ENCODE measurements around the gene CSTB.

The CSTB gene

DNA sequence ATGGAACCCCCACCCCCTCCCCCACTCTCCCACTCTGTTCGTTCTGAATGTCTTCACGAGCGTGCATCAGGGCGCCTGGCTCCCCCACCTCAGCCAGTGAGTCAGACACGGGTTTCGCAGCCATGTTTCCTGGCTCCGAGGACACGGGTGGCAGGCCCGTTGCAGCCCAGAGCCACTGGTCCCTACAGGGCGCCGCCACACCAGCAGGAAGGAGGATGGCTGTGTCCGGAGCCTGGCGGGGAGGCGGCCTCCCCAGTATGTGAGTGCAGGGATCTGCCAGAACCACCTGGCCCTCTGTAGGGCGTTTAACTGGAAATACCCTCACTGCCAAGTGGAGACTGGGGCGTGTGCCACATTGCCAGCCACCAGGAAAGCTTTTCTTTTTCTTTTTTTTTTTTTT lies 18.5 kb downstream of the CSTB start:
- Histone ChIP-seq H3K4me1 (ENCODE audit: insufficient read depth, poor library complexity, severe bottlenecking) (no peaks in the 10 kb centered on the region), H3K4me3 (ENCODE audit: severe bottlenecking) (no peak overlapping the region), H3K27me3 (ENCODE audit: insufficient read depth, poor library complexity, severe bottlenecking) (no peaks in the 10 kb centered on the region), H3K27ac (ENCODE audit: poor library complexity, severe bottlenecking) (no peak overlapping the region), H3K36me3 (ENCODE audit: low read depth) (peaks cover 89% of the 10 kb centered on the region), H3K9me3 (ENCODE audit: severe bottlenecking) (no peaks in the 10 kb centered on the region)
- no peak for DNase-seq (ENCODE audit: low spot score)
- ATAC-seq (ENCODE audit: low read depth) = no peak
- TF ChIP-seq, protein P1, sequence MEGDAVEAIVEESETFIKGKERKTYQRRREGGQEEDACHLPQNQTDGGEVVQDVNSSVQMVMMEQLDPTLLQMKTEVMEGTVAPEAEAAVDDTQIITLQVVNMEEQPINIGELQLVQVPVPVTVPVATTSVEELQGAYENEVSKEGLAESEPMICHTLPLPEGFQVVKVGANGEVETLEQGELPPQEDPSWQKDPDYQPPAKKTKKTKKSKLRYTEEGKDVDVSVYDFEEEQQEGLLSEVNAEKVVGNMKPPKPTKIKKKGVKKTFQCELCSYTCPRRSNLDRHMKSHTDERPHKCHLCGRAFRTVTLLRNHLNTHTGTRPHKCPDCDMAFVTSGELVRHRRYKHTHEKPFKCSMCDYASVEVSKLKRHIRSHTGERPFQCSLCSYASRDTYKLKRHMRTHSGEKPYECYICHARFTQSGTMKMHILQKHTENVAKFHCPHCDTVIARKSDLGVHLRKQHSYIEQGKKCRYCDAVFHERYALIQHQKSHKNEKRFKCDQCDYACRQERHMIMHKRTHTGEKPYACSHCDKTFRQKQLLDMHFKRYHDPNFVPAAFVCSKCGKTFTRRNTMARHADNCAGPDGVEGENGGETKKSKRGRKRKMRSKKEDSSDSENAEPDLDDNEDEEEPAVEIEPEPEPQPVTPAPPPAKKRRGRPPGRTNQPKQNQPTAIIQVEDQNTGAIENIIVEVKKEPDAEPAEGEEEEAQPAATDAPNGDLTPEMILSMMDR (IDR thresholded peaks at IDR 0.05; ENCODE audit: poor library complexity, severe bottlenecking) = no peak

- Histone ChIP-seq H3K9me3 (ENCODE audit: severe bottlenecking) (no peaks in the 10 kb centered on the region), H3K4me1 (ENCODE audit: insufficient read depth, poor library complexity, severe bottlenecking) (no peaks in the 10 kb centered on the region), H3K27me3 (ENCODE audit: insufficient read depth, poor library complexity, severe bottlenecking) (no peaks in the 10 kb centered on the region), H3K27ac (ENCODE audit: poor library complexity, severe bottlenecking) (no peak overlapping the region), H3K4me3 (ENCODE audit: severe bottlenecking) (no peak overlapping the region), H3K36me3 (ENCODE audit: low read depth) (peaks cover 95% of the 10 kb centered on the region)
- ATAC-seq (ENCODE audit: low read depth) (no peak), DNase-seq (ENCODE audit: low spot score) (no peak)
- TF ChIP-seq, protein P1 (IDR thresholded peaks at IDR 0.05; ENCODE audit: poor library complexity, severe bottlenecking) = no peak
Measured at GRCh38 chr21:43755820-43756594, 20.1 kb downstream of the CSTB start.

DNA sequence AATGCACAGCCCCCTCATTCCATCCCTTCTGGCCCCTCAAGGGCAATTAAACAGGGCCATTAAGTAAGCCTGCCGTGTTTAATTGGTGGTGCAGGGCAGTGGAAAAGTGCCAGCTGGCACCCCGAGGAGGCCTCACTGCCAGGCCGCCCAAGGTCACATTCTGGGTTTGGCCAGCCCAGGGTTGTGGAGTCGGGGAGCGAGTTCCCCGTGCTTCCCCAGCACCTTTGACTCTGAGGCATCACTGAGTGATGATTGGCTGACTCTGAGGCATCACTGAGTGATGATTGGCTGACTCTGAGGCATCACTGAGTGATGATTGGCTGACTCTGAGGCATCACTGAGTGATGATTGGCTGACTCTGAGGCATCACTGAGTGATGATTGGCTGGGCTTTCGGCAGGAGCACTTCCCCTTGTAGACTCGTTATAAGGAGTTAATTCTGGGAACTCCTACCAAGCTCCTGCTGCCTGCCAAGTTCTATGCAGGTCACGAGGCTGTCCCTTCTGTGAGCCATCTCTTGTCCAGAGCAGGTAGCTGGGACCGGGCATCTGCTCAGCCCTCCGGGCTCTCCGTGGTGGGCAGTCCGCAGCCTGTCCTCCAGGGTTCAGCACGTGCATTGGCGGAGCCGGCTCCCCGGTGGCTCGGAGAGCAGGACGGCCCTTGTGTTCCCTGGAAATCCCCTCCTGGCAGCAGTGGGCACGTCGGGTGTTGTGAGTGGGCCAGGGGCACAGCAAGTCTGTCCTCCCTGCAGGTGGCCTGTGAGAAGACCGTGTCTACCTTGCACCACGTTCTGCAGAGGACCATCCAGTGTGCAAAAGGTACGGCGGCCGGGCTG lies 20.9 kb downstream of the CSTB start:
- H3K36me3 ChIP-seq (ENCODE audit: low read depth) = peaks cover 95% of the 10 kb centered on the region

DNA sequence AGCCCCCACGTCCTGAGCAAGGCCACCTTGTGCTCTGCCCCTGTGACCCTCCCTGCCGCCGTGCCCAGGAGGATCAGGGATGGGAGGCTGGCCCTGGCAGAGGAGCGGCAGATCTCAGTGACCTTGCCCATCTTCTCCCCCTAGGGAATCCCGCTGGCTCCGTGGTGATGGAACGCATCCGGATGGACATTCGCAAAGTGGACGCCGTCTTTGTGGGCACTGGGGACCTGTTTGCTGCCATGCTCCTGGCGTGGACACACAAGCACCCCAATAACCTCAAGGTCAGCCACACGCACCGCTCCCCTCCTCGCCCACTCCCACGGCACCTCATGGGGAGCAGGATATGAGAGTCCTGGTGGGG lies 22.7 kb downstream of the CSTB start:
- ATAC-seq (ENCODE audit: low read depth) (no peak), DNase-seq (ENCODE audit: low spot score) (no peak)
- H3K27me3 ChIP-seq (ENCODE audit: insufficient read depth, poor library complexity, severe bottlenecking) = no peaks in the 10 kb centered on the region
- no peaks in the 10 kb centered on the region for H3K9me3 ChIP-seq (ENCODE audit: severe bottlenecking)
- H3K4me3 ChIP-seq (ENCODE audit: severe bottlenecking) = no peak overlapping the region
- no peaks in the 10 kb centered on the region for H3K4me1 ChIP-seq (ENCODE audit: insufficient read depth, poor library complexity, severe bottlenecking)
- H3K36me3 ChIP-seq (ENCODE audit: low read depth) = peaks cover 99% of the 10 kb centered on the region
- no peak overlapping the region for H3K27ac ChIP-seq (ENCODE audit: poor library complexity, severe bottlenecking)
- TF ChIP-seq, protein P1 (IDR thresholded peaks at IDR 0.05; ENCODE audit: poor library complexity, severe bottlenecking) = no peak

More for the DNA sequence above, 20.9 kb downstream of the CSTB start:
- H3K9me3 ChIP-seq (ENCODE audit: severe bottlenecking) = no peaks in the 10 kb centered on the region
- no peaks in the 10 kb centered on the region for H3K4me1 ChIP-seq (ENCODE audit: insufficient read depth, poor library complexity, severe bottlenecking)
- no peak for DNase-seq (ENCODE audit: low spot score)
- no peaks in the 10 kb centered on the region for H3K27me3 ChIP-seq (ENCODE audit: insufficient read depth, poor library complexity, severe bottlenecking)
- peak; percentile 5; the same call in 1 of the 3 replicates for ATAC-seq (ENCODE audit: low read depth)
- TF ChIP-seq, protein P1 (IDR thresholded peaks at IDR 0.05; ENCODE audit: poor library complexity, severe bottlenecking) = no peak
- H3K27ac ChIP-seq (ENCODE audit: poor library complexity, severe bottlenecking) = no peak overlapping the region
- H3K4me3 ChIP-seq (ENCODE audit: severe bottlenecking) = no peak overlapping the region

Measured in RWPE2 (cell line).